Neural cell (in vitro differentiated cells): ENCODE data around the gene ZNF672.

ENCODE experiments used
- EP300 ChIP-seq: fragments of 450-650 bp; conservative IDR thresholded peaks from 2 replicates; pipeline ENCODE4 v1.6.1; 2014; ENCODE audit warnings: antibody characterized with exemption, mild to moderate bottlenecking, moderate library complexity; ENCODE audit not compliant: poor library complexity, severe bottlenecking
- EZH2 ChIP-seq: fragments of 200-600, 300-800 bp; shearing (Covaris generic), sonication (generic); IDR thresholded peaks from 2 replicates; pipeline ENCODE4 v1.6.1; 2014; ENCODE audit warnings: antibody characterized with exemption, low read length, borderline replicate concordance, mild to moderate bottlenecking; ENCODE audit not compliant: insufficient read depth, poor library complexity, severe bottlenecking
- MXI1 ChIP-seq: fragments of 450-650 bp; conservative IDR thresholded peaks from 2 replicates; pipeline ENCODE4 v1.6.1; 2014; ENCODE audit warnings: antibody characterized with exemption, mild to moderate bottlenecking; ENCODE audit not compliant: poor library complexity, severe bottlenecking
- TAF1 ChIP-seq: IDR thresholded peaks from 2 replicates; pipeline ENCODE4 v1.6.1; 2012; ENCODE audit warnings: low read depth
- TF ChIP-seq, protein P1 (sequence below): fragments of 450-650 bp; IDR thresholded peaks from 2 replicates; pipeline ENCODE4 v1.5.1; 2014; ENCODE audit warnings: antibody characterized with exemption, mild to moderate bottlenecking, moderate library complexity; ENCODE audit not compliant: poor library complexity, severe bottlenecking
- TF ChIP-seq, protein P2 (sequence below): IDR thresholded peaks from 2 replicates; pipeline ENCODE4 v1.6.1; 2012; ENCODE audit warnings: borderline replicate concordance

GRCh38 chr1:248805876-248806275, 32.1 kb upstream of the ZNF672 start:
- TF ChIP-seq, protein P1, sequence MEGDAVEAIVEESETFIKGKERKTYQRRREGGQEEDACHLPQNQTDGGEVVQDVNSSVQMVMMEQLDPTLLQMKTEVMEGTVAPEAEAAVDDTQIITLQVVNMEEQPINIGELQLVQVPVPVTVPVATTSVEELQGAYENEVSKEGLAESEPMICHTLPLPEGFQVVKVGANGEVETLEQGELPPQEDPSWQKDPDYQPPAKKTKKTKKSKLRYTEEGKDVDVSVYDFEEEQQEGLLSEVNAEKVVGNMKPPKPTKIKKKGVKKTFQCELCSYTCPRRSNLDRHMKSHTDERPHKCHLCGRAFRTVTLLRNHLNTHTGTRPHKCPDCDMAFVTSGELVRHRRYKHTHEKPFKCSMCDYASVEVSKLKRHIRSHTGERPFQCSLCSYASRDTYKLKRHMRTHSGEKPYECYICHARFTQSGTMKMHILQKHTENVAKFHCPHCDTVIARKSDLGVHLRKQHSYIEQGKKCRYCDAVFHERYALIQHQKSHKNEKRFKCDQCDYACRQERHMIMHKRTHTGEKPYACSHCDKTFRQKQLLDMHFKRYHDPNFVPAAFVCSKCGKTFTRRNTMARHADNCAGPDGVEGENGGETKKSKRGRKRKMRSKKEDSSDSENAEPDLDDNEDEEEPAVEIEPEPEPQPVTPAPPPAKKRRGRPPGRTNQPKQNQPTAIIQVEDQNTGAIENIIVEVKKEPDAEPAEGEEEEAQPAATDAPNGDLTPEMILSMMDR, result no peak
- TF ChIP-seq MXI1 (no peak), TAF1 (no peak), EZH2 (no peak), EP300 (no peak)
- TF ChIP-seq, protein P2, sequence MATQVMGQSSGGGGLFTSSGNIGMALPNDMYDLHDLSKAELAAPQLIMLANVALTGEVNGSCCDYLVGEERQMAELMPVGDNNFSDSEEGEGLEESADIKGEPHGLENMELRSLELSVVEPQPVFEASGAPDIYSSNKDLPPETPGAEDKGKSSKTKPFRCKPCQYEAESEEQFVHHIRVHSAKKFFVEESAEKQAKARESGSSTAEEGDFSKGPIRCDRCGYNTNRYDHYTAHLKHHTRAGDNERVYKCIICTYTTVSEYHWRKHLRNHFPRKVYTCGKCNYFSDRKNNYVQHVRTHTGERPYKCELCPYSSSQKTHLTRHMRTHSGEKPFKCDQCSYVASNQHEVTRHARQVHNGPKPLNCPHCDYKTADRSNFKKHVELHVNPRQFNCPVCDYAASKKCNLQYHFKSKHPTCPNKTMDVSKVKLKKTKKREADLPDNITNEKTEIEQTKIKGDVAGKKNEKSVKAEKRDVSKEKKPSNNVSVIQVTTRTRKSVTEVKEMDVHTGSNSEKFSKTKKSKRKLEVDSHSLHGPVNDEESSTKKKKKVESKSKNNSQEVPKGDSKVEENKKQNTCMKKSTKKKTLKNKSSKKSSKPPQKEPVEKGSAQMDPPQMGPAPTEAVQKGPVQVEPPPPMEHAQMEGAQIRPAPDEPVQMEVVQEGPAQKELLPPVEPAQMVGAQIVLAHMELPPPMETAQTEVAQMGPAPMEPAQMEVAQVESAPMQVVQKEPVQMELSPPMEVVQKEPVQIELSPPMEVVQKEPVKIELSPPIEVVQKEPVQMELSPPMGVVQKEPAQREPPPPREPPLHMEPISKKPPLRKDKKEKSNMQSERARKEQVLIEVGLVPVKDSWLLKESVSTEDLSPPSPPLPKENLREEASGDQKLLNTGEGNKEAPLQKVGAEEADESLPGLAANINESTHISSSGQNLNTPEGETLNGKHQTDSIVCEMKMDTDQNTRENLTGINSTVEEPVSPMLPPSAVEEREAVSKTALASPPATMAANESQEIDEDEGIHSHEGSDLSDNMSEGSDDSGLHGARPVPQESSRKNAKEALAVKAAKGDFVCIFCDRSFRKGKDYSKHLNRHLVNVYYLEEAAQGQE, result no peak
